ENCODE data around the gene CACNB2. TPM values are rescaled to one million over a fixed set of nuclear protein-coding genes. Genes with fewer than 3 reads are reported as not detected.
"Not testable (repeated sequence)": the region's sequence is repeated elsewhere in the genome, so short reads cannot be mapped to it uniquely, and the experiment has no call there.

Gene CACNB2
- polyA plus RNA-seq, 3 donors: 2.7 to 8.4 (median 3.1) TPM

- no peak for DNase-seq (ENCODE audit: extremely low read depth in 1 of 11, low read depth in 9 of 11, low spot score in 4 of 11)
Measured at GRCh38 chr10:18409599-18410397, 269.6 kb downstream of the CACNB2 start.

DNA sequence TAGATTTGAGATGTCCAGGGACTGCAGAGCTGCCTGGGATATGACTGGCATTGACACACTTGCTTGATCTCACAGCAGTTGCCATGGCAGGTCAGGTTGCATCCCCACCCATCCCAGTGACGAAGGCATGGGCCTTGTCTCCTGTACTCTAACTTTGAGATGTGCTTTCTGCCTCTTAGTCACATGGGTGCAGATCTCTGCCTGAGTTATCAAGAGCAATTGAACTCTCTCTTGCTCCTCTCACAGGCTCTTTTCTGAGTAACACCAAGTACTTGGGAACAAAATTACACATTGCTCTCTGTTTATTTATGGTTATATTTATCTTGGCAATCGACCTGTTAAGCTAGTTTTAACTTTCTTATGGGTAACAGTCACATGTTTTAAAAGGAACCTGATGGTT is 273.8 kb downstream of the CACNB2 start:
- no peak for DNase-seq (ENCODE audit: extremely low read depth in 1 of 11, low read depth in 9 of 11, low spot score in 4 of 11)

- DNase-seq (ENCODE audit: extremely low read depth in 1 of 11, low read depth in 9 of 11, low spot score in 4 of 11): no peak
Measured at GRCh38 chr10:18417950-18418527, 277.8 kb downstream of the CACNB2 start.

GRCh38 chr10:18418541-18419215 is 278.5 kb downstream of the CACNB2 start:
- no peak for DNase-seq (ENCODE audit: extremely low read depth in 1 of 11, low read depth in 9 of 11, low spot score in 4 of 11)

DNA sequence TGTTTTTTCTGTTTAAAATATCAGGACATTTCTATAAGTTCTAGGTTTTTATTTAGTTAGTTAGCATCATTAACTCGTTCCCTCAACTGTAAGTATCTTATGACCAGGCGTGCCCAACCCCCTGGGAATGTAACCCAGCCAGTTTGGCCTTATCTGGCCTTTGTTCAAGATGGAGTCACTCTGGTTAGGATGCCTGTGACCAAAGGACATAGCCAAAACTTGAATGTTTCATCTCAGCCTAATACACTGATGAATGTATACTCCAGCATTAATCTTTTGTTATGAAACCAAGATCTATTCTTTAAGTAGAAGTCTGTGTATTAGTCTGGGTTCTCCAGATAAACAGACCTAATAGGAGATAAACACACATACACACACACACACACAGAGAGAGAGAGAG is 279.7 kb downstream of the CACNB2 start:
- no peak for DNase-seq (ENCODE audit: extremely low read depth in 1 of 11, low read depth in 9 of 11, low spot score in 4 of 11)

DNA sequence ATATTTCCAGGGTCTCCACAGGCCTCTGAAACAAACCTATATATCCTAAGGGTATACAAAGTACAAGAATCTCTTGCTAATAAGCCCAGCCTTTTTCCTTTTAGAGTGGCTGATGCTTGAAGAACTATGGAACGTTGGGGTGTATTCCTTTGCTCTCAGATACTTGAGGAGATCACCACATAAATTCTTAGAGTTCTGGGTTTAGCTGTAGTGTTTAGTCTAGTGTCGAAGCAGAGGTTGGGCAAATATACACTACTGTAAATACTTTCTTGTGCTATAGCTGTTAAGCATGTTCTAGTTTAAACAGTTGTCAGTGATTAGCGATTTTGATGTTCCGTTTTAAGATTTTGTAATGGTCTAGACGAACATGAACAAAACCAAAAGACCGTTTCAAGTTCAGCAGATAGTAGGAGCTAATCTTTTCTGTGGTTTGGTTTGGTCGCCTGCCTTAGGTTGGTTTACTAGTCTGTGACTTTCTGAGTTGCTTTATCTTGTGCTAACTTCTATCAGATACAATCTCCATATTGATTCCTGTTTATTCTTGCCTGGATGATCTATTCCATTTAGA is 281.6 kb downstream of the CACNB2 start:
- no peak for DNase-seq (ENCODE audit: extremely low read depth in 1 of 11, low read depth in 9 of 11, low spot score in 4 of 11)

GRCh38 chr10:18423058-18423637 is 282.9 kb downstream of the CACNB2 start:
- DNase-seq (ENCODE audit: extremely low read depth in 1 of 11, low read depth in 9 of 11, low spot score in 4 of 11): no peak

GRCh38 chr10:18424200-18424599 is 284.0 kb downstream of the CACNB2 start:
- DNase-seq (ENCODE audit: extremely low read depth in 1 of 11, low read depth in 9 of 11, low spot score in 4 of 11): no peak

- no peak for DNase-seq (ENCODE audit: extremely low read depth in 1 of 11, low read depth in 9 of 11, low spot score in 4 of 11)
Measured at GRCh38 chr10:18429335-18429734, 289.1 kb downstream of the CACNB2 start.

GRCh38 chr10:18436902-18437301 is 296.7 kb downstream of the CACNB2 start:
- no peak for DNase-seq (ENCODE audit: extremely low read depth in 1 of 11, low read depth in 9 of 11, low spot score in 4 of 11)

GRCh38 chr10:18437486-18437885 is 297.3 kb downstream of the CACNB2 start:
- DNase-seq (ENCODE audit: extremely low read depth in 1 of 11, low read depth in 9 of 11, low spot score in 4 of 11): no peak

DNA sequence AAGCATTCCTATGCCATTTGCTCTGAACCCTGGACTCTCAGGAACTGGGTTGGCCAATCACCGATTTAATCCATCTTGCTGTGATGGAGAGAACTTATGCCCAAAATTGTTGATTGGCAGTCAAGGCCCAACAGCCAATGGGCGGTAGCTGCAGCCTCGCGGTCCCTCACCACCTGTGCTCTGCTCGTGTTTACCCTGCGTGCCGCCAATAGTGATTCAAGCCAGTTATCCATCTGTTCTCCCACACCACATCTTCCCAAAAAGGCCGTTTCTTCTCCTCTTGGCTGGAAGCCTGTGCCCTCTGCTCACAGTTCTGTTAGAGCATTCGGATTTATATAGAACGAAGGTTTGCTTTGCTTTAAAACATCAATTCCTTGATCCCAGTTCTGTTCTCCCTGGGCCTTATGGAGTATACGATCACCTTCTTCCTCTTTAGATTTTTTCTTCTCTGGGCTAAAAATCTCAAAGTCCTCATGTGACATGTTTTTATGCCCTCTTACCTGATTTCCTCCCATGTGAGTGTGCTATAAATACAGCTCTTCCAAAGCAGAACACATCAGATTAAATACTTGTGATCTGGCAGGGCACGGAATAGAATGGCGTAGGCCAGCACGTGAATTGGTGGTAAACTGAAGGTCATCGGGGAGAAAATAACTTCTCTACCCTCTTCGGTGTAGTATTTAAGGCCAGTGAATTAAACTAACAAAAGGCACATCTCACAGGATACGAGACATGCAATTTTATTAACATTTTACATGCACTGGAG is 298.3 kb downstream of the CACNB2 start:
- DNase-seq (ENCODE audit: extremely low read depth in 1 of 11, low read depth in 9 of 11, low spot score in 4 of 11): no peak

- no peak for DNase-seq (ENCODE audit: extremely low read depth in 1 of 11, low read depth in 9 of 11, low spot score in 4 of 11)
Measured at GRCh38 chr10:18439601-18440000, 299.4 kb downstream of the CACNB2 start.

DNA sequence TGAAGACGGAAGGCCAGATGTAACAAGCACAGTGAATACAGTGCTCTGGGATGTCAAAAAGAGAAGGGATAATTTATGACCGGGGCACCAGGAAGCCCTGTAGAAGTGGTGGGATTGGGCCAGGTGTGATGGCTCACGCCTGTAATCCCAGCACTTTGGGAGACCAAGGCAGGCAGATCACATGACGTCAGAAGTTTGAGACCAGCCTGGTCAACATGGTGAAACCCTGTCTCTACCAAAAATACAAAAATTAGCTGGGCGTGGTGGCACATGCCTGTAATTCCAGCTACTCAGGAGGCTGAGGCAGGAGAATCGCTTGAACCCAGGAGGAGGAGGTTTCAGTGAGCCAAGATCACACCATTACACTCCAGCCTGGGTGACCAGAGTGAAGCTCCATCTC is 305.4 kb downstream of the CACNB2 start:
- not testable (repeated sequence) for DNase-seq (ENCODE audit: extremely low read depth in 1 of 11, low read depth in 9 of 11, low spot score in 4 of 11)

- DNase-seq (ENCODE audit: extremely low read depth in 1 of 11, low read depth in 9 of 11, low spot score in 4 of 11): no peak
Measured at GRCh38 chr10:18446205-18446604, 306.0 kb downstream of the CACNB2 start.

GRCh38 chr10:18449611-18450026 is 309.4 kb downstream of the CACNB2 start:
- no peak for DNase-seq (ENCODE audit: extremely low read depth in 1 of 11, low read depth in 9 of 11, low spot score in 4 of 11)

- no peak for DNase-seq (ENCODE audit: extremely low read depth in 1 of 11, low read depth in 9 of 11, low spot score in 4 of 11)
Measured at GRCh38 chr10:18450298-18450697, 310.1 kb downstream of the CACNB2 start.

DNA sequence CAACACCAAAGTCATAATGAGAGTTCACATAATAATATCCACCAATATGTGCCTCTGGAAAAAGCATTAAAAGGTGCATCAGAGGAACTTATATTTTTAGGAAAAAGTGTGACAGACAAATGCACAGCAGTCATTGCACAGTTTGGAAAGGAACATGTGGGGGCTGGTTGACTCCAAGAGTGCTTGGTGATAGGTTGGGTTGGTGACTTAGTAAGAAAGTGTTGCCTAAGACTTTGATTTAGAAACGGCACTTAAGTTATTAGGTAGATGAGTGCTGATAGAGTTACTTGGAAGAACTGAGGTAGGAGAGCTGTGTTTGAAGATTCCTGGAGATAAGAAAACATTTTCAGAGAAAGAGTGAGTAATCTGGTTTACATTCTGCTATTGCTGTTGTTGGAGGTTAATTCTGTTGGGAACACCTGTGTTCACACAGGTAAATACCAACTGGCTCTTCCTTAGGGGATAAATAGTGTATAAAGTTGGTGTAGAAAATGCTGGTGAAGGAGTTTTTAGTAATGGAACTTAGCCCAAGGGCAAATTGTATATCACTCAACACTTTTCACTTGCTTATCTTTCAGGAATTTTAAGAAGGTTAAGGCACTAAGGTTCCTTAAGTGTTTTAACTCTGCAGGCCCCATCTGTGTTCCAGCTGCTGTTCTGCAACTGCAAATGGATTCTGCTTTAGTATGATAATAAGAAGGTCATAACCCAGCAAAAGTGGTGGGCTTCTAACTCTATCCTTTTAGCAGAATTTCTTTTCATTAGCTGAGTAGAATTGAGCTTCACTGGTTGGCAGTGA is 315.1 kb downstream of the CACNB2 start:
- no peak for DNase-seq (ENCODE audit: extremely low read depth in 1 of 11, low read depth in 9 of 11, low spot score in 4 of 11)

Data from renal cortex interstitium (tissue), 11 donors.